ENCODE data around the gene NELFB. TPM values are rescaled to one million over a fixed set of nuclear protein-coding genes. Genes with fewer than 3 reads are reported as not detected.
A peak's percentile ranks its signal among the peaks of the same experiment; 100 is the strongest.

Gene NELFB
- total RNA-seq, 4 donors from 2014 or later, result 45.0 to 54.2 (median 50.9) TPM

DNA sequence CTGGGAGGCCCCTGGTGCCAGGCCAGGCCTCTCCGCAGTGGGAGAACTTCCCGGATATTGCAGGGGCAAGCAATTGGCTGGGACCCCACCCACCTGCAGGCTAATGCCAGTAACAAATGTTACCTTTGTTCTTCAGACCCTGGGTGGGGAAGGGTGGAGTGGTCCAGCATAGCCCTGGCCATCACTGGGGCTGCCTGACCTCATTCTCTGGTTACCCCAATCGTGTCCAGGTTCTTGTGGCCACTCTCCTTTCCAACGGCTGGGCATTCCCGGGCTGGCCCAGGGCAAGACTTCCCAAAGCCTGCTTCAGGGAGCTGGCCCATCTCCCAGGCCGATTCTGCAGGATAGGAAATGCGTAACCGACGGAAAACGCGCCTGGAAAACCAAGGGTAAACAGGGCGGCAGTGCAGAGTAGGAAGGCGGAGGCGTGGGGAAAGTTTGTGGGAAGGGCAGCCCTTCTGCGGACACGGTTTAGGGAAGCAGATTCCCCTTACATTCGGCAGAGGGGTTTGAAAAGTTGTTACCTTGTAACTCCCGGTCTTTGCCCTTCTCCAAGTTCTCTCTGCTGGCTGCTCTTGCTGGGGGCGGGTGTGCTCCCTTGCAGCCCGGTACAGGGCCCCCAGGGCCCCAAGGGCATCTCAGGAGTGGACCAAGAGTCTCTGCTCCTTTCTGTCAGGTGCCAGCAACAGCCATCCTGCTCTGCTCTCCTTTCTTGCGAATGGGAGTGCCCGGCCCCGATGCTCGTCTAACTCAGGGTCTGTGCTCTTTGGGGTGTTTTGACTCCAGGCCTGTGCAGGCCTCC lies 43.5 kb downstream of the NELFB start:
- peak in 1 of 2 donors; percentile 65 for DNase-seq (ENCODE audit: low spot score in 2 of 2)
- 62% methylated on average over 22 of the region's 24 CpGs for WGBS
- peak overlapping the region; percentile 62 for H3K4me3 ChIP-seq
- no peak for TF ChIP-seq EP300 (IDR thresholded peaks at IDR 0.05)
- no peak for TF ChIP-seq CTCF (IDR thresholded peaks at IDR 0.05)
- no peak for TF ChIP-seq POLR2AphosphoS5 (IDR thresholded peaks at IDR 0.05)
- no peaks in the 10 kb centered on the region for H3K36me3 ChIP-seq
- H3K27ac ChIP-seq, result no peak overlapping the region
- peaks cover 63% of the 10 kb centered on the region for H3K27me3 ChIP-seq
- H3K9me3 ChIP-seq, result no peaks in the 10 kb centered on the region
- H3K4me1 ChIP-seq, result peaks cover 71% of the 10 kb centered on the region

GRCh38 chr9:137299203-137299565 lies 44.1 kb downstream of the NELFB start:
- WGBS, result 50% methylated on average over 1 of the region's 10 CpGs
- no peaks in the 10 kb centered on the region for H3K36me3 ChIP-seq
- no peaks in the 10 kb centered on the region for H3K9me3 ChIP-seq
- H3K27ac ChIP-seq, result no peak overlapping the region
- peak overlapping the region; percentile 62 for H3K4me3 ChIP-seq
- H3K27me3 ChIP-seq, result peaks cover 58% of the 10 kb centered on the region
- peaks cover 77% of the 10 kb centered on the region for H3K4me1 ChIP-seq
- DNase-seq (ENCODE audit: low spot score in 2 of 2), result no peak
- TF ChIP-seq POLR2AphosphoS5 (IDR thresholded peaks at IDR 0.05) (no peak), EP300 (IDR thresholded peaks at IDR 0.05) (no peak), POLR2A (IDR thresholded peaks at IDR 0.05) (no peak), CTCF (IDR thresholded peaks at IDR 0.05) (no peak)

DNA sequence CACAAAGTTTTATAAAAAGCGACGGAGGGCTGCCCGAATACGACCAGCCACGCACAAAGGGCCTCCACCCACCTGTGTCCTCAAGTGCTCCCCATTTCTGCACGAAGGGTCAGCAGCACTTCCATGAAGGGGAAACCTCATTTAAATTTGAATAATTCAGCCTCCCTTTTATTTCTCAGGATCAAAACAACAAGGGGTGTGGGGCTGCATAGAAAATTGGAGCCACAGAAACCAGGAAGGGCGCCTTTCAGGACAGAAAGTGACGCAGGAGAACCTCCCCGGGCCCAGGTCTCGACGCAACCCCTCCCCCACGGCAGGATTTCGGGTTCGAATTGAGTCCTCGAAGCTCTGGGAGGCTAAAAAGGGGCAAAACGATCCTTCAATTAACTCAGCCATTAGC lies 44.8 kb downstream of the NELFB start:
- WGBS, result 39% methylated on average over 16 of the region's 16 CpGs
- H3K27ac ChIP-seq, result peak overlapping the region; percentile 69
- H3K4me1 ChIP-seq, result peaks cover 80% of the 10 kb centered on the region
- H3K4me3 ChIP-seq, result peak overlapping the region; percentile 62
- TF ChIP-seq POLR2AphosphoS5 (IDR thresholded peaks at IDR 0.05) (no peak), CTCF (IDR thresholded peaks at IDR 0.05) (no peak), POLR2A (IDR thresholded peaks at IDR 0.05) (no peak), EP300 (IDR thresholded peaks at IDR 0.05) (no peak)
- H3K36me3 ChIP-seq, result no peaks in the 10 kb centered on the region
- H3K27me3 ChIP-seq, result peaks cover 51% of the 10 kb centered on the region
- DNase-seq (ENCODE audit: low spot score in 2 of 2), result no peak
- no peaks in the 10 kb centered on the region for H3K9me3 ChIP-seq

GRCh38 chr9:137300567-137301080 lies 45.5 kb downstream of the NELFB start:
- no peaks in the 10 kb centered on the region for H3K9me3 ChIP-seq
- WGBS, result 7% methylated on average over 18 of the region's 25 CpGs
- H3K4me3 ChIP-seq, result peak overlapping the region; percentile 62
- peaks cover 80% of the 10 kb centered on the region for H3K4me1 ChIP-seq
- TF ChIP-seq POLR2AphosphoS5 (IDR thresholded peaks at IDR 0.05) (no peak), POLR2A (IDR thresholded peaks at IDR 0.05) (no peak), EP300 (IDR thresholded peaks at IDR 0.05) (no peak), CTCF (IDR thresholded peaks at IDR 0.05) (no peak)
- H3K27me3 ChIP-seq, result peaks cover 44% of the 10 kb centered on the region
- H3K36me3 ChIP-seq, result no peaks in the 10 kb centered on the region
- no peak for DNase-seq (ENCODE audit: low spot score in 2 of 2)
- H3K27ac ChIP-seq, result peak overlapping the region; percentile 69

GRCh38 chr9:137301081-137301947 lies 46.2 kb downstream of the NELFB start:
- 0% methylated on average over 1 of the region's 115 CpGs for WGBS
- Histone ChIP-seq H3K4me1 (peaks cover 80% of the 10 kb centered on the region), H3K9me3 (no peaks in the 10 kb centered on the region), H3K27me3 (peaks cover 44% of the 10 kb centered on the region), H3K27ac (peak overlapping the region; percentile 69), H3K36me3 (no peaks in the 10 kb centered on the region), H3K4me3 (peak overlapping the region; percentile 62)
- TF ChIP-seq EP300 (IDR thresholded peaks at IDR 0.05) (no peak), CTCF (IDR thresholded peaks at IDR 0.05) (no peak), POLR2A (IDR thresholded peaks at IDR 0.05) (no peak), POLR2AphosphoS5 (IDR thresholded peaks at IDR 0.05) (no peak)
- DNase-seq (ENCODE audit: low spot score in 2 of 2), result peak in 1 of 2 donors; percentile 62

Measured in suprapubic skin (tissue), 4 donors.